H1 (cell line): ENCODE data around the gene WDR45. TPM values are rescaled to one million over a fixed set of nuclear protein-coding genes. Genes with fewer than 3 reads are reported as not detected.

Experiments used
- CTCF ChIA-PET: fragments of 300-600 bp; sonication (Branson Sonifier 250); formaldehyde crosslinking; loops from one replicate; lab custom pipeline; 2021; ENCODE audit not compliant: partially characterized antibody; lab: Charles Lee
- POLR2A ChIA-PET: fragments of 300-600 bp; sonication (Branson Sonifier 250); formaldehyde crosslinking; loops from one replicate; lab custom pipeline; 2021; ENCODE audit warnings: inconsistent platforms; ENCODE audit not compliant: partially characterized antibody; lab: Charles Lee
- DNase-seq, 2 experiments: peaks; one replicate each; pipeline versions ENCODE4 v3.0.0 to v3.0.0-alpha.2; 2010 to 2022; ENCODE audit warnings: low spot score in 2 of 2, low read depth in 1 of 2, mixed read lengths in 1 of 2
- FAIRE-seq: peaks from 2 replicates; lab custom pipeline; 2011; peaks lifted over from hg19 to GRCh38; lab: Jason Lieb, UNC
- H2AFZ ChIP-seq: 2 replicates; pipeline ENCODE4 v1.8.1; 2012; ENCODE audit warnings: low read length, inconsistent platforms
- H2AK5ac ChIP-seq: 2 replicates; pipeline ENCODE4 v1.6.1; 2013; ENCODE audit warnings: low read depth, low read length
- H2BK120ac ChIP-seq: replicated peaks from 2 replicates; pipeline ENCODE3; 2013; ENCODE audit warnings: low read depth, low read length, inconsistent platforms
- H2BK12ac ChIP-seq: 2 replicates; pipeline ENCODE4 v1.6.1; 2013; ENCODE audit warnings: low read depth, low read length
- H2BK15ac ChIP-seq: 2 replicates; pipeline ENCODE4 v1.6.1; 2013; ENCODE audit warnings: low read length
- H2BK20ac ChIP-seq: 2 replicates; pipeline ENCODE4 v1.6.1; 2013; ENCODE audit warnings: low read length
- H2BK5ac ChIP-seq: 2 replicates; pipeline ENCODE4 v1.6.1; 2013; ENCODE audit warnings: low read depth, low read length
- H3K14ac ChIP-seq: 2 replicates; pipeline ENCODE4 v1.6.1; 2013; ENCODE audit warnings: inconsistent platforms; ENCODE audit not compliant: insufficient read length
- H3K18ac ChIP-seq: 2 replicates; pipeline ENCODE4 v1.6.1; 2013; ENCODE audit warnings: low read length; ENCODE audit errors: extremely low read depth
- H3K23ac ChIP-seq: 2 replicates; pipeline ENCODE4 v1.6.1; 2013; ENCODE audit warnings: inconsistent platforms; ENCODE audit not compliant: insufficient read length
- H3K23me2 ChIP-seq: 2 replicates; pipeline ENCODE4 v1.6.1; 2013; ENCODE audit warnings: low read depth, low read length
- H3K27ac ChIP-seq: 2 replicates; pipeline ENCODE4 v1.6.1; 2011; ENCODE audit warnings: low read depth, low read length, inconsistent platforms
- H3K27me3 ChIP-seq, 4 experiments: replicated peaks in 1 of 4; 1 replicate in 1 of 4; 2 replicates in 3 of 4; pipeline versions ENCODE4 v1.6.1 to v1.8.1; 2011 to 2013; ENCODE audit warnings: low read length in 3 of 4, mild to moderate bottlenecking in 3 of 4, inconsistent platforms in 2 of 4, mixed read lengths in 2 of 4, moderate library complexity in 1 of 4; ENCODE audit not compliant: control insufficient read depth in 3 of 4, insufficient read depth in 3 of 4; ENCODE audit errors: extremely low read depth in 1 of 4
- H3K36me3 ChIP-seq, 4 experiments: 2 replicates each; pipeline versions ENCODE4 v1.6.1 to v1.8.1; 2011 to 2013; ENCODE audit warnings: mild to moderate bottlenecking in 4 of 4, low read length in 3 of 4, moderate library complexity in 2 of 4, control low read depth in 1 of 4, inconsistent platforms in 1 of 4; ENCODE audit not compliant: insufficient read depth in 4 of 4, control insufficient read depth in 2 of 4
- H3K4ac ChIP-seq: replicated peaks from 2 replicates; pipeline ENCODE3; 2013; ENCODE audit warnings: low read length, low read depth, mixed read lengths, inconsistent platforms; ENCODE audit not compliant: insufficient read length
- H3K4me1 ChIP-seq, 4 experiments: replicated peaks in 1 of 4; 1 replicate in 1 of 4; 2 replicates in 3 of 4; pipeline versions ENCODE4 v1.6.1 to v1.8.1; 2011 to 2013; ENCODE audit warnings: low read length in 3 of 4, inconsistent platforms in 2 of 4, mixed read lengths in 1 of 4; ENCODE audit not compliant: insufficient read depth in 4 of 4, control insufficient read depth in 3 of 4
- H3K4me2 ChIP-seq, 2 experiments: 2 replicates each; pipeline versions ENCODE4 v1.6.1 to v1.8.1; 2011 to 2013; ENCODE audit warnings: low read depth in 2 of 2, low read length in 2 of 2, control low read depth in 1 of 2, inconsistent platforms in 1 of 2, mild to moderate bottlenecking in 1 of 2; ENCODE audit not compliant: insufficient read depth in 1 of 2
- H3K4me3 ChIP-seq, 4 experiments: fragments of 200-600, 300-600 bp in 1 of 4; sonication (generic), shearing (Covaris generic), sonication (Bioruptor Twin) in 1 of 4; 2 replicates each; pipeline versions ENCODE4 v1.5.1 to v1.8.1; 2011 to 2016; ENCODE audit warnings: low read length in 4 of 4, low read depth in 3 of 4, control low read depth in 2 of 4, inconsistent platforms in 2 of 4, mild to moderate bottlenecking in 2 of 4, mixed read lengths in 1 of 4, moderate library complexity in 1 of 4; ENCODE audit not compliant: insufficient read depth in 2 of 4; ENCODE audit errors: extremely low read depth in 1 of 4
- H3K56ac ChIP-seq: replicated peaks from 2 replicates; pipeline ENCODE3; 2013; ENCODE audit warnings: low read depth, mild to moderate bottlenecking, mixed read lengths, low read length, inconsistent platforms; ENCODE audit not compliant: insufficient read length
- H3K79me1 ChIP-seq: 2 replicates; pipeline ENCODE4 v1.6.1; 2013; ENCODE audit warnings: low read depth, low read length, control low read depth
- H3K79me2 ChIP-seq, 2 experiments: 2 replicates each; pipeline versions ENCODE4 v1.6.1 to v1.8.1; 2012 to 2013; ENCODE audit warnings: low read length in 2 of 2, mild to moderate bottlenecking in 2 of 2, inconsistent platforms in 1 of 2; ENCODE audit not compliant: insufficient read depth in 2 of 2, control insufficient read depth in 1 of 2
- H3K9ac ChIP-seq, 4 experiments: replicated peaks in 1 of 4; 1 replicate in 1 of 4; 2 replicates in 3 of 4; pipeline versions ENCODE4 v1.6.1 to v1.8.1; 2011 to 2013; ENCODE audit warnings: low read depth in 3 of 4, low read length in 3 of 4, control low read depth in 2 of 4, mild to moderate bottlenecking in 2 of 4, moderate library complexity in 2 of 4, inconsistent platforms in 1 of 4; ENCODE audit errors: extremely low read depth in 1 of 4
- H3K9me3 ChIP-seq, 2 experiments: 2 replicates each; pipeline versions ENCODE4 v1.6.1 to v1.8.1; 2012 to 2013; ENCODE audit warnings: mild to moderate bottlenecking in 2 of 2, moderate library complexity in 2 of 2, control low read depth in 1 of 2, inconsistent platforms in 1 of 2, low read depth in 1 of 2, low read length in 1 of 2, mixed read lengths in 1 of 2; ENCODE audit not compliant: insufficient read depth in 2 of 2
- H4K20me1 ChIP-seq, 2 experiments: replicated peaks in 1 of 2; 2 replicates each; pipeline versions ENCODE3 to v1.8.1; 2011 to 2013; ENCODE audit warnings: inconsistent platforms in 2 of 2, low read length in 2 of 2, mild to moderate bottlenecking in 1 of 2; ENCODE audit not compliant: insufficient read depth in 2 of 2, control insufficient read depth in 1 of 2
- H4K5ac ChIP-seq: 2 replicates; pipeline ENCODE4 v1.6.1; 2013; ENCODE audit warnings: low read length, low read depth, mixed read lengths, inconsistent platforms; ENCODE audit not compliant: insufficient read length
- H4K8ac ChIP-seq: 2 replicates; pipeline ENCODE4 v1.8.0; 2013; ENCODE audit warnings: mild to moderate bottlenecking, moderate library complexity, low read length, inconsistent platforms; ENCODE audit not compliant: insufficient read depth; ENCODE audit errors: extremely low read depth
- H4K91ac ChIP-seq: replicated peaks from 2 replicates; pipeline ENCODE3; 2013; ENCODE audit warnings: low read length, mixed read lengths, inconsistent platforms; ENCODE audit not compliant: insufficient read length
- BACH1 ChIP-seq: IDR thresholded peaks from 2 replicates; pipeline ENCODE4 v1.6.1; 2012; ENCODE audit warnings: low read length, improper control_type of control experiment
- BRCA1 ChIP-seq: IDR thresholded peaks from 2 replicates; pipeline ENCODE4 v1.6.1; 2012; ENCODE audit warnings: low read depth, low read length, improper control_type of control experiment
- CBX5 ChIP-seq: fragments of 300-800, 300-1000 bp; sonication (generic); IDR thresholded peaks from 2 replicates; pipeline ENCODE4 v1.7.1; 2016; ENCODE audit warnings: antibody characterized with exemption, low read length, low read depth
- EP300 ChIP-seq, 2 experiments: IDR thresholded peaks; 1 replicate in 1 of 2; 2 replicates in 1 of 2; pipeline ENCODE4 v1.6.1; 2011 to 2012; ENCODE audit warnings: low read depth in 2 of 2, low read length in 2 of 2, mild to moderate bottlenecking in 2 of 2, borderline replicate concordance in 1 of 2, inconsistent platforms in 1 of 2, moderate library complexity in 1 of 2
- HDAC2 ChIP-seq, 2 experiments: fragments of 300-600 bp in 1 of 2; sonication (generic) in 1 of 2; IDR thresholded peaks; 2 replicates each; pipeline ENCODE4 v1.6.1; 2011 to 2012; ENCODE audit warnings: low read depth in 2 of 2, low read length in 2 of 2, mild to moderate bottlenecking in 2 of 2, moderate library complexity in 2 of 2, borderline replicate concordance in 1 of 2, inconsistent platforms in 1 of 2
- PHF8 ChIP-seq: fragments of 200-600 bp; sonication (generic); conservative IDR thresholded peaks from 2 replicates; pipeline ENCODE4 v1.7.1; 2012; ENCODE audit warnings: low read depth, mild to moderate bottlenecking, inconsistent platforms, low read length, moderate library complexity
- POLR2AphosphoS5 ChIP-seq: IDR thresholded peaks from 2 replicates; pipeline ENCODE4 v1.6.1; 2011; ENCODE audit warnings: low read depth, low read length
- POU5F1 ChIP-seq: IDR thresholded peaks from 2 replicates; pipeline ENCODE4 v1.6.1; 2011; ENCODE audit warnings: low read depth, mild to moderate bottlenecking, low read length, moderate library complexity
- SP4 ChIP-seq: IDR thresholded peaks from 2 replicates; pipeline ENCODE4 v1.6.1; 2012; ENCODE audit warnings: low read length, inconsistent platforms
- SRF ChIP-seq: IDR thresholded peaks from 2 replicates; pipeline ENCODE4 v1.6.1; 2011; ENCODE audit warnings: mild to moderate bottlenecking, low read depth, low read length, moderate library complexity
- TAF7 ChIP-seq: optimal IDR thresholded peaks from 2 replicates; pipeline ENCODE3; 2011; ENCODE audit warnings: low read depth, mild to moderate bottlenecking, inconsistent platforms, low read length, moderate library complexity, borderline replicate concordance
- TBP ChIP-seq: IDR thresholded peaks from 2 replicates; pipeline ENCODE4 v1.6.1; 2011; ENCODE audit warnings: low read depth, low read length, improper control_type of control experiment
- WGBS, 2 experiments: shearing (Covaris generic) in 1 of 2; methylation state at CpG; one replicate each; pipeline versions ENCODE4 v1.1.6 to v1.1.7; 2013 to 2015; ENCODE audit warnings: low lambda C conversion rate in 2 of 2, mixed read lengths in 2 of 2, inconsistent platforms in 1 of 2, low coverage in 1 of 2, missing lambda C conversion rate in 1 of 2; ENCODE audit not compliant: insufficient replicate concordance in 2 of 2, insufficient coverage in 1 of 2, insufficient read length in 1 of 2; ENCODE audit errors: extremely low coverage in 1 of 2, missing lambda C conversion rate in 1 of 2; 5-methylcytosine and 5-hydroxymethylcytosine counted together
- polyA plus RNA-seq, 7 experiments: library from polyadenylated mRNA; depleted of rRNA in 3 of 7; stranded (reverse) in 5 of 7; unstranded in 2 of 7; fragments of >200 nt in 5 of 7; fragments of 200-250 nt in 2 of 7; gene quantifications; 1 replicate in 5 of 7; 2 replicates in 1 of 7; 4 replicates in 1 of 7; pipeline versions ENCODE4 v1.2.1 to v1.2.3, GENCODE V29; 2011 to 2013; ENCODE audit warnings: missing spikeins in 2 of 7, mixed read lengths in 2 of 7
- total RNA-seq: library from RNA; stranded (reverse); fragmentation: NEBNext Ultra II Directional; extraction: Animal tissue kit (Norgen Biotek cat#: 25700); gene quantifications from 2 replicates; pipeline ENCODE4 v1.2.1, GENCODE V29; 2021

Gene WDR45
- total and polyA plus RNA-seq, 2 of the 8 experiments (the other 6 are each of a cell fraction or from before 2014, with no cell fraction given): 27.9 to 49.7 TPM

DNA sequence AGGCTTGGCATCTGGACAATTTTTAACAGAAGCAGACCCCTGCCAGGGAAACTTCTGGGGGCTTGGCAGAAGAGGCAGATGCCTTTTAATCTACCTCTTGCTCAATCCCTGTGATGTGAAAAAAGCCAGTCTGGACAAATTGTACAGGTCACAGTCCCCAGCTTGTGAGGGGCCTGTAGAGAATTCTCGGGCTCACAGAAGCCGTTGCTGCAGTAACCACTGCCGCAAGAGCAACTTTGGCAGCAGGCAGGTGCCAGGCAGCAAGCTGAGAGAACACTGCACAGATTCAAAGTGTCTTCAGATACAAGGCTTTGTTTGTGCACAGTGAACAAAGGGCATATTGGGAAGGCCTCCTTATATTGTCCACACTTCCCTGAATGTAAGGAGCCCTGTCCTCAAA is 32.1 kb upstream of the WDR45 start:
- DNase-seq (no peak), FAIRE-seq (no peak)
- no peak overlapping the region for H3K56ac ChIP-seq
- no peak overlapping the region for H2BK15ac ChIP-seq
- no peak overlapping the region for H3K4me3 ChIP-seq
- no peak overlapping the region for H4K8ac ChIP-seq
- no peak overlapping the region for H4K5ac ChIP-seq
- peaks cover 3 to 17% (median 9%) of the 10 kb centered on the region in 4 experiments; a peak in 6 of 8 replicates for H3K36me3 ChIP-seq
- H2AFZ ChIP-seq: no peak overlapping the region
- WGBS, 2 experiments: 88% methylated on average over 3 of the region's 3 CpGs; no CpG with 5 or more reads in 1 of the 2 experiments
- no peak overlapping the region for H3K14ac ChIP-seq
- no peaks in the 10 kb centered on the region for H3K79me1 ChIP-seq
- no peaks in the 10 kb centered on the region for H3K27me3 ChIP-seq
- no peak overlapping the region for H3K18ac ChIP-seq
- no peak overlapping the region for H4K91ac ChIP-seq
- H3K4me1 ChIP-seq: no peaks in the 10 kb centered on the region
- ChIA-PET CTCF (interaction anchor here (1.9 kb wide), 1 partner anchor 72 kb away, joined by 5 read pairs; no protein-coding TSS in a partner anchor), POLR2A (no interaction called here)
- no peak overlapping the region for H3K4me2 ChIP-seq
- no peaks in the 10 kb centered on the region for H4K20me1 ChIP-seq
- no peak overlapping the region for H2BK120ac ChIP-seq
- H3K4ac ChIP-seq: no peak overlapping the region
- no peak overlapping the region for H3K9ac ChIP-seq
- H2BK12ac ChIP-seq: no peak overlapping the region
- H3K79me2 ChIP-seq: no peaks in the 10 kb centered on the region
- no peak overlapping the region for H2BK20ac ChIP-seq
- H3K23ac ChIP-seq: no peak overlapping the region
- no peaks in the 10 kb centered on the region for H3K23me2 ChIP-seq
- H3K9me3 ChIP-seq: no peaks in the 10 kb centered on the region
- no peak overlapping the region for H2AK5ac ChIP-seq
- H3K27ac ChIP-seq: no peak overlapping the region
- H2BK5ac ChIP-seq: no peak overlapping the region
- no peak for TF ChIP-seq HDAC2 (IDR thresholded peaks at IDR 0.05; ENCODE audit: borderline replicate concordance in 1 of 2, low read depth in 2 of 2, low read length in 2 of 2)
- no peak for TF ChIP-seq POLR2AphosphoS5
- TF ChIP-seq SRF: no peak
- no peak for TF ChIP-seq PHF8
- TF ChIP-seq BACH1: no peak
- TF ChIP-seq EP300 (IDR thresholded peaks at IDR 0.05; ENCODE audit: borderline replicate concordance in 1 of 2, low read depth in 2 of 2, low read length in 2 of 2): no peak
- TF ChIP-seq BRCA1: no peak
- no peak for TF ChIP-seq CBX5
- TF ChIP-seq TBP: no peak
- no peak for TF ChIP-seq POU5F1
- no peak for TF ChIP-seq TAF7
- TF ChIP-seq SP4: no peak
